Measurements from ENCODE around the gene SUMF1. TPM values are rescaled to one million over a fixed set of nuclear protein-coding genes. Genes with fewer than 3 reads are reported as not detected.

SUMF1 gene
- total and polyA plus RNA-seq, 2 of the 4 experiments (the other 2 are of a cell fraction) = 26.3 to 38.4 TPM

DNA sequence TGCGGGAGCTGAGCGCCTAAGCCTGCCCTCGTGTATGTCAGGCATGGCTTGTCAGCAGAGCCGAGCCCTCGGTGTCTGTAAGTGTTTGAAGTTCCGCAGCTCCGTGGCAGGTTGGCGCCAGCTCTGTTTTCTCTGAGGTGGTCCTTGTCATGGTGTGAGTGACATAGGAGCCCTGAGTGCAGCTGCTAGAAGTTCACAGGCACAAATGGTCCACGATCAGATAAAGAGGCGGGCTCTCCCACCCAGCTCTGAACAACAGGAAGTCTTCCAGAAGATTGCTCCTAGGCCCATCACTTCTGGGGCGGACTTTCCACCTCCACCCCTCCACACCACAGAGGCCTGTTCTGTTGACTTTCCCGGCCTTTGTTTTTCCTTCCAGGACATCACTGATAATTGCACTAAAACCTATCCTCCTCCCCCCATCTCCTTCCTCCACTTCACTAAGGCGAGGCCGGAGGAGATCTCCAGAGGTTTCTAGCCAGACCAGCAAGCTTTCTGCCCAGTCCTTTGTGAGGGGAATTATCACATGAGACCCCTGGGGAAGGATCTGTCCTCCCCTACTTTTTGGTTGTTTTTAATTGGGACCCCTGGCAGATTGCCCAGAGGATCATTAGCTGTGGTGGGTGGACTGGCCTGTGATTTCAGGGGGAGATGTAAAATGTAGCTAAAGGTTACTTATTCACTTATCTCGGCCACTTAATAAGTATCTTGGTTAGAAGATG lies 46.0 kb upstream of the SUMF1 start:
- H3K27ac ChIP-seq (ENCODE audit: insufficient read depth, low read length) = no peak overlapping the region
- DNase-seq = no peak
- H3K4me2 ChIP-seq (ENCODE audit: low read depth, low read length) = no peak overlapping the region
- H3K14ac ChIP-seq (replicated peaks; ENCODE audit: low read depth, low read length) = no peak overlapping the region
- no peak for ATAC-seq (ENCODE audit: low read depth)
- H3K4me1 ChIP-seq (ENCODE audit: control insufficient read depth, insufficient read depth, low read length) = no peaks in the 10 kb centered on the region
- no peaks in the 10 kb centered on the region for H3K79me1 ChIP-seq (ENCODE audit: low read depth in 1 of 2, low read length in 2 of 2)
- dilution Hi-C loops (cut with HindIII; ENCODE audit: low sequenced_read_pairs, unreplicated experiment) = no loop called here
- ChIA-PET CTCF (no interaction called here), POLR2A (ENCODE audit: unreplicated experiment) (no interaction called here)
- H2AK5ac ChIP-seq (ENCODE audit: low read depth, low read length) = no peak overlapping the region
- intact Hi-C loops (cut with micrococcal nuclease) = no loop called here
- H2AFZ ChIP-seq (replicated peaks; ENCODE audit: low read length, poor library complexity) = no peak overlapping the region
- H3K9me3 ChIP-seq (ENCODE audit: control insufficient read depth, insufficient read depth, low read length) = no peaks in the 10 kb centered on the region
- H3K36me3 ChIP-seq (ENCODE audit: control insufficient read depth, insufficient read depth, low read length) = no peaks in the 10 kb centered on the region
- BruUV-seq (replicated peaks) = no TSS peak
- H3K4me3 ChIP-seq (ENCODE audit: insufficient read depth, low read depth, low read length) = no peak overlapping the region
- H4K8ac ChIP-seq (ENCODE audit: low read depth in 2 of 2, low read length in 2 of 2) = no peak overlapping the region
- no peak overlapping the region for H2BK120ac ChIP-seq (ENCODE audit: low read depth, low read length)
- H4K5ac ChIP-seq (ENCODE audit: low read depth, low read length) = no peak overlapping the region
- in situ Hi-C loops (cut with MboI; ENCODE audit: low sequenced_read_pairs) = no loop called here
- no peak overlapping the region for H3K56ac ChIP-seq (ENCODE audit: extremely low read depth, insufficient read depth, low read length)
- TF ChIP-seq POLR2A (IDR thresholded peaks at IDR 0.05; ENCODE audit: low read depth, low read length) = no peak
- TF ChIP-seq NFE2L2 (IDR thresholded peaks at IDR 0.05; ENCODE audit: low read depth, low read length) = no peak
- no peak overlapping the region for H3K9ac ChIP-seq (ENCODE audit: low read depth, low read length)
- no peak overlapping the region for H2BK20ac ChIP-seq (ENCODE audit: low read depth, low read length)
- WGBS, 2 experiments (ENCODE audit: extremely low coverage in 2 of 2, insufficient read length in 1 of 2) = 53% methylated on average over 2 of the region's 15 CpGs; no CpG with 5 or more reads in 1 of the 2 experiments
- H4K20me1 ChIP-seq (ENCODE audit: insufficient read depth, low read length) = no peaks in the 10 kb centered on the region
- no peak overlapping the region for H3K18ac ChIP-seq (ENCODE audit: low read depth, low read length)
- no peak overlapping the region for H2AK9ac ChIP-seq (replicated peaks; ENCODE audit: low read depth, low read length, poor library complexity)
- no peak overlapping the region for H2BK5ac ChIP-seq (ENCODE audit: low read depth, low read length, poor library complexity, severe bottlenecking)
- no peak overlapping the region for H3K23ac ChIP-seq (ENCODE audit: low read depth, low read length)
- no peaks in the 10 kb centered on the region for H3K27me3 ChIP-seq (ENCODE audit: control insufficient read depth, insufficient read depth, low read length)
- no peak overlapping the region for H4K91ac ChIP-seq (ENCODE audit: insufficient read depth, low read depth, low read length)
- H3K9me1 ChIP-seq (ENCODE audit: insufficient read depth, low read length) = no peaks in the 10 kb centered on the region
- H2BK15ac ChIP-seq (ENCODE audit: low read depth, low read length) = no peak overlapping the region
- no peak overlapping the region for H3K4ac ChIP-seq (ENCODE audit: low read depth, low read length)
